Stimulated activated CD4-positive, alpha-beta T cell treated with anti-CD3 and anti-CD28 coated beads, Interleukin-1b, Interleukin-23, amount 100 ng/mL, for 48 hours (primary cell): ENCODE results near the gene RBBP6.
"Not testable (repeated sequence)": the region's sequence is repeated elsewhere in the genome, so short reads cannot be mapped to it uniquely, and the experiment has no call there.

Experiments used
- DNase-seq: peaks from one replicate; pipeline ENCODE4 v3.0.0-alpha.2; 2020

Gene RBBP6

GRCh38 chr16:24539295-24539849 is at the start of gene RBBP6:
Gene RBBP6, plus strand, starts transcription at chr16:24539566. Its CDS starts 1,061 bp downstream, at chr16:24540627.
- peak; percentile 93 for DNase-seq

GRCh38 chr16:24490866-24491265 is 48.5 kb upstream of the RBBP6 start:
- DNase-seq, result no peak

GRCh38 chr16:24491731-24492130 is 47.6 kb upstream of the RBBP6 start:
- DNase-seq, result no peak

GRCh38 chr16:24493821-24494220 is 45.5 kb upstream of the RBBP6 start:
- no peak for DNase-seq

- not testable (repeated sequence) for DNase-seq
Measured at GRCh38 chr16:24495207-24495606, 44.2 kb upstream of the RBBP6 start.

- no peak for DNase-seq
Measured at GRCh38 chr16:24497440-24497839, 41.9 kb upstream of the RBBP6 start.

GRCh38 chr16:24499193-24499814 is 40.1 kb upstream of the RBBP6 start:
- no peak for DNase-seq

GRCh38 chr16:24504472-24505345 is 34.7 kb upstream of the RBBP6 start:
- DNase-seq, result peak; percentile 55

- no peak for DNase-seq
Measured at GRCh38 chr16:24505959-24506358, 33.4 kb upstream of the RBBP6 start.

GRCh38 chr16:24507959-24508480 is 31.3 kb upstream of the RBBP6 start:
- DNase-seq, result no peak

GRCh38 chr16:24508614-24509013 is 30.8 kb upstream of the RBBP6 start:
- no peak for DNase-seq

- no peak for DNase-seq
Measured at GRCh38 chr16:24509536-24509935, 29.8 kb upstream of the RBBP6 start.

GRCh38 chr16:24511174-24511573 is 28.2 kb upstream of the RBBP6 start:
- DNase-seq, result no peak

GRCh38 chr16:24511792-24512191 is 27.6 kb upstream of the RBBP6 start:
- DNase-seq, result no peak

- DNase-seq, result no peak
Measured at GRCh38 chr16:24514096-24514495, 25.3 kb upstream of the RBBP6 start.

- no peak for DNase-seq
Measured at GRCh38 chr16:24515186-24515585, 24.2 kb upstream of the RBBP6 start.

- DNase-seq, result peak; percentile 77
Measured at GRCh38 chr16:24516900-24517669, 22.3 kb upstream of the RBBP6 start.

- DNase-seq, result no peak
Measured at GRCh38 chr16:24518498-24518897, 20.9 kb upstream of the RBBP6 start.

GRCh38 chr16:24520983-24521382 is 18.4 kb upstream of the RBBP6 start:
- DNase-seq, result no peak

GRCh38 chr16:24522751-24523150 is 16.6 kb upstream of the RBBP6 start:
- no peak for DNase-seq

GRCh38 chr16:24523569-24523968 is 15.8 kb upstream of the RBBP6 start:
- DNase-seq, result no peak

- no peak for DNase-seq
Measured at GRCh38 chr16:24524855-24525677, 14.3 kb upstream of the RBBP6 start.
